ENCODE results near the gene HOMER2. TPM values are rescaled to one million over a fixed set of nuclear protein-coding genes. Genes with fewer than 3 reads are reported as not detected.

HOMER2 gene
- total and polyA plus RNA-seq, 8 donors = 2.9 to 144 (median 70.7) TPM

DNA sequence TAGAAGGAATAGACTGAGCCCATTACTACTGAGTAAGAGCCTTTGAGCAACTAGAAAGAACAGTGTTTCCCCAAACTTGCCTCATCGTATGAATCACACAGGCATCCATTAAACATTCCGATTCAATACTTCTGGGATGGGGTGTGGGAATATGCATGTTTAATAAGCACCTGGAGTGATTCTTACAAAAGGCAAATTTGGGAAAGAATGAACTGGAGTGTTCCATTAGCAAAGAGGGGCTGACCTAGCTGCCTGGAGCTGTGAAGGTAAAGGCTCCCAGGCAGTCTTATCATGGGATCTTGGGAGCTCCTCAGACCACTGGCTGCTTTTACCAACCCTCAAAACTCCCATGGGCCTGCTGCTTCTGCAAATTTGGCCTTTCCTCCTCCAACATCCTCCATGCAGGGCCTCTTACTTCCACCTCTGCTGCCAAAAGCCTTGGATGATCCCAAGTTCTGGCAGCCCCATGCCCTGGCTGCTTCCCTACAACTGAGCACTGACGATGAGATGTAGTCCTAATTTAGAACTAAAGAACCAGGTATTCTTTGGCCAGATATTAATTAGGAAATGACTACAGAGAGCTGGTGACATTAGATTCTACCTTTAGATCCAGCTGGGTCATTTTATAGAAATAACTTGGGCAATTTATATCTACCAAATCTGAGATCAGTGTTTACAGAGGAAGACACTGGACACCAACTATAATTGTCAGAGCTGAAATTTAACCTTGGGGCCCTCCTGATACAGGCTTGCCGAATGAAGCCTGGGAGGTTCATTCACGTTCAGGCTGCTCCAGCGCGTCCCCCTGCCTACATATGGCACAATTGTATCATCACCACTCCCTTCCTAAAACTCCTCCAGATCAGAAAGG lies 11.2 kb upstream of the HOMER2 start:
- H3K4me3 ChIP-seq = no peak overlapping the region
- TF ChIP-seq POLR2AphosphoS5 (IDR thresholded peaks at IDR 0.05) = no peak
- H3K27me3 ChIP-seq = no peaks in the 10 kb centered on the region
- H3K4me1 ChIP-seq = peaks cover 4 to 9% (median 5%) of the 10 kb centered on the region in 4 donors
- no peaks in the 10 kb centered on the region for H3K9me3 ChIP-seq
- no peak overlapping the region for H3K27ac ChIP-seq
- no peaks in the 10 kb centered on the region for H3K36me3 ChIP-seq
- 87 to 96% (median 94%) methylated on average over 7 of the region's 7 CpGs for WGBS, 5 donors
- DNase-seq = no peak
- intact Hi-C loops (cut with DNase I; ENCODE audit: low total_unique reads) = no loop called here

DNA sequence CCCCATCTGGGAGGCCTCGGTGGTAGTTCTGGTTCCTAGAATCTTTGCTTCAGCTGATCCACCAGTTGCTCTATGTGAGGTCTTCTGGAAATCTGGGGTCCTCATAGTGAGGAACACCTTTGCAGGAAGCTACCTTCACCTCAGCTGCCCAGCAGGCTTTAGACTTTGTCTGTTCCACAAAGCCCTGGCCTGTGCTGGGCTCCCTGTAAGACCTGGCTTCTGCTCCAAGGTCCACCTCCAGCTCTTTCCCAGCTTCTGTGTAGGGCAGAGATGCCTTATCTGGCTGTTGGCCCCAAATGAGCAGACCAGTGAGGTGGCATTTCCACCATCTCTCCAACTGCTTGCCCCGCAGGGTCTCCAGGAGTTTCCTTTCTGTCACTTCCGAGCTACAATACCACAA lies 8.2 kb upstream of the HOMER2 start:
- Histone ChIP-seq H3K4me1 (peaks cover 4 to 10% (median 7%) of the 10 kb centered on the region in 4 donors), H3K36me3 (no peaks in the 10 kb centered on the region), H3K9me3 (no peaks in the 10 kb centered on the region), H3K27ac (no peak overlapping the region), H3K27me3 (no peaks in the 10 kb centered on the region), H3K4me3 (no peak overlapping the region)
- intact Hi-C loops (cut with DNase I; ENCODE audit: low total_unique reads) = no loop called here
- WGBS, 5 donors = 80 to 95% (median 91%) methylated on average over 3 of the region's 3 CpGs
- TF ChIP-seq POLR2AphosphoS5 (IDR thresholded peaks at IDR 0.05) = no peak
- TF ChIP-seq, protein P1, sequence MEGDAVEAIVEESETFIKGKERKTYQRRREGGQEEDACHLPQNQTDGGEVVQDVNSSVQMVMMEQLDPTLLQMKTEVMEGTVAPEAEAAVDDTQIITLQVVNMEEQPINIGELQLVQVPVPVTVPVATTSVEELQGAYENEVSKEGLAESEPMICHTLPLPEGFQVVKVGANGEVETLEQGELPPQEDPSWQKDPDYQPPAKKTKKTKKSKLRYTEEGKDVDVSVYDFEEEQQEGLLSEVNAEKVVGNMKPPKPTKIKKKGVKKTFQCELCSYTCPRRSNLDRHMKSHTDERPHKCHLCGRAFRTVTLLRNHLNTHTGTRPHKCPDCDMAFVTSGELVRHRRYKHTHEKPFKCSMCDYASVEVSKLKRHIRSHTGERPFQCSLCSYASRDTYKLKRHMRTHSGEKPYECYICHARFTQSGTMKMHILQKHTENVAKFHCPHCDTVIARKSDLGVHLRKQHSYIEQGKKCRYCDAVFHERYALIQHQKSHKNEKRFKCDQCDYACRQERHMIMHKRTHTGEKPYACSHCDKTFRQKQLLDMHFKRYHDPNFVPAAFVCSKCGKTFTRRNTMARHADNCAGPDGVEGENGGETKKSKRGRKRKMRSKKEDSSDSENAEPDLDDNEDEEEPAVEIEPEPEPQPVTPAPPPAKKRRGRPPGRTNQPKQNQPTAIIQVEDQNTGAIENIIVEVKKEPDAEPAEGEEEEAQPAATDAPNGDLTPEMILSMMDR (IDR thresholded peaks at IDR 0.05) = no peak
- no peak for TF ChIP-seq POLR2A (IDR thresholded peaks at IDR 0.05)
- no peak for TF ChIP-seq EP300 (IDR thresholded peaks at IDR 0.05)
- no peak for DNase-seq

DNA sequence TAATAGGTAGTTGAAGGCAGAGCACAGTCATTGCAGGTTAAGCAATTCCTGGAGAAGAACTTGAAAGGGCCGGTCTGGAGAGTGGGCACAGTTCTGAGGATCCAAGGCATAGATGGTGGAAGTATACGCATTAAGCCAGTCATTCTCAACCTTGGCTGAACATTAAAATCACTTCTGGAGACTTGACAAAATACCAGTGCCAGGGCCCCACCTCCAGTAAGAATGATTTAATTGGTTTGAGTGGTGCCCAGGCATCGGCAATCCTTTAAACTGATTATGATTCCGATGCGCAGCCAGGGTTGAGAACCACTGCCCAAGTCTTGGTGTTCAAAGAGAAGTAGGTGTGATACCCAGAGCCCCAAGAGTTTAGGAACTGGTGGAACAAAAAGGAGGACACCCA lies 6.9 kb upstream of the HOMER2 start:
- no peak overlapping the region for H3K4me3 ChIP-seq
- intact Hi-C loops (cut with DNase I; ENCODE audit: low total_unique reads) = no loop called here
- DNase-seq = no peak
- no peak for TF ChIP-seq POLR2AphosphoS5 (IDR thresholded peaks at IDR 0.05)
- TF ChIP-seq POLR2A (IDR thresholded peaks at IDR 0.05) = no peak
- TF ChIP-seq, protein P1 (IDR thresholded peaks at IDR 0.05) = no peak
- TF ChIP-seq EP300 (IDR thresholded peaks at IDR 0.05) = no peak
- H3K27ac ChIP-seq = peak overlapping the region in 1 of 5 donors; percentile 27
- H3K4me1 ChIP-seq = peaks cover 4 to 10% (median 7%) of the 10 kb centered on the region in 4 donors
- no peaks in the 10 kb centered on the region for H3K27me3 ChIP-seq
- no peaks in the 10 kb centered on the region for H3K36me3 ChIP-seq
- 71 to 89% (median 73%) methylated on average over 5 of the region's 5 CpGs for WGBS, 5 donors
- no peaks in the 10 kb centered on the region for H3K9me3 ChIP-seq

DNA sequence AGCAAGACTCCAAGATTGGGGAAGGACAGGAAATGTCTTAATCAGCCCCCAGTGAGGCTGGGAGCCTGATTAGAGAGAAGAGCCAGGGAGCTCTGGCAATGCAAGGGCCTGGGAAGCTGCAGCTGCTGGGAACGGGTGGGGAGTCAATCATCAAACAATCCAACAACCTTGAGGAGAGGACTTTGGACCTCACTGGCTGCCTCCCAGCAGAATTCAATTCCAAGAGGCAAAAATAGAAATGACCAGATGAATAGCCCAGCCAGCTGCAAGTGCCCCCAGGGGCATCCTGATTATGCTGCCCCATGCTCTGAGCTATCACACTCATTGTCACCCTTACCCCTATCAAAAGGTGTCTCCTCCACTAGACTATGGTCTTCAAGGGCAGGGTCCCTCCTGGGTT lies 6.1 kb upstream of the HOMER2 start:
- peak; percentile 28 to 66 for DNase-seq

More for the DNA sequence above, 6.1 kb upstream of the HOMER2 start:
- Histone ChIP-seq H3K4me1 (peaks cover 5 to 10% (median 7%) of the 10 kb centered on the region in 4 donors), H3K27ac (peak overlapping the region in 1 of 5 donors; percentile 4), H3K36me3 (no peaks in the 10 kb centered on the region), H3K4me3 (no peak overlapping the region), H3K27me3 (no peaks in the 10 kb centered on the region), H3K9me3 (no peaks in the 10 kb centered on the region)
- WGBS, 5 donors = 24 to 55% (median 43%) methylated on average over 1 of the region's 1 CpG
- TF ChIP-seq POLR2AphosphoS5 (IDR thresholded peaks at IDR 0.05) (no peak), EP300 (IDR thresholded peaks at IDR 0.05) (no peak), POLR2A (IDR thresholded peaks at IDR 0.05) (no peak)
- TF ChIP-seq, protein P1 (IDR thresholded peaks at IDR 0.05) = no peak
- intact Hi-C loops (cut with DNase I; ENCODE audit: low total_unique reads) = no loop called here

Measured in stomach (tissue), 9 donors.